Measurements from ENCODE around the gene HMOX2. TPM values are rescaled to one million over a fixed set of nuclear protein-coding genes. Genes with fewer than 3 reads are reported as not detected.
A peak's percentile ranks its signal among the peaks of the same experiment; 100 is the strongest.

Gene HMOX2
- total and polyA plus RNA-seq, 2 experiments from 2014 or later, result 68.8 to 108 TPM

- Histone ChIP-seq H3K9me3 (ENCODE audit: low read depth) (no peaks in the 10 kb centered on the region), H3K4me2 (no peak overlapping the region), H3K36me3 (replicated peaks; ENCODE audit: insufficient read depth, low read depth) (no peaks in the 10 kb centered on the region), H3K9me2 (replicated peaks; ENCODE audit: insufficient read depth) (no peaks in the 10 kb centered on the region), H3K79me2 (peaks cover 82% of the 10 kb centered on the region), H3K27ac (peak overlapping the region; percentile 31), H2AFZ (no peak overlapping the region), H3K4me1 (ENCODE audit: insufficient read depth) (peaks cover 11% of the 10 kb centered on the region), H4K20me1 (ENCODE audit: insufficient read depth, poor library complexity, severe bottlenecking) (peaks cover 11% of the 10 kb centered on the region), H3K4me3 (no peak overlapping the region), H3K27me3 (no peaks in the 10 kb centered on the region)
- TF ChIP-seq EZH2phosphoT487 (IDR thresholded peaks at IDR 0.05; ENCODE audit: low read depth, severe bottlenecking, unreplicated experiment) (no peak), EZH2 (IDR thresholded peaks at IDR 0.05; ENCODE audit: borderline replicate concordance) (no peak), CTCF (IDR thresholded peaks at IDR 0.05; ENCODE audit: poor library complexity) (no peak)
- no peak for DNase-seq (ENCODE audit: low spot score)
- WGBS (ENCODE audit: low lambda C conversion rate, missing lambda C conversion rate), result 100% methylated on average over 1 of the region's 1 CpG
Measured at GRCh38 chr16:4481963-4482362, 5.8 kb downstream of the HMOX2 start.

GRCh38 chr16:4486126-4486893 lies 10.1 kb downstream of the HMOX2 start:
- Histone ChIP-seq H3K4me2 (no peak overlapping the region), H3K9me3 (ENCODE audit: low read depth) (no peaks in the 10 kb centered on the region), H3K4me1 (ENCODE audit: insufficient read depth) (peaks cover 14% of the 10 kb centered on the region), H3K79me2 (peaks cover 62% of the 10 kb centered on the region), H3K9me2 (replicated peaks; ENCODE audit: insufficient read depth) (no peaks in the 10 kb centered on the region), H3K36me3 (replicated peaks; ENCODE audit: insufficient read depth, low read depth) (no peaks in the 10 kb centered on the region), H2AFZ (no peak overlapping the region), H3K4me3 (no peak overlapping the region), H3K27ac (peak overlapping the region; percentile 73), H3K27me3 (no peaks in the 10 kb centered on the region), H4K20me1 (ENCODE audit: insufficient read depth, poor library complexity, severe bottlenecking) (peaks cover 2% of the 10 kb centered on the region)
- TF ChIP-seq CTCF (IDR thresholded peaks at IDR 0.05; ENCODE audit: poor library complexity) (no peak), EZH2 (IDR thresholded peaks at IDR 0.05; ENCODE audit: borderline replicate concordance) (no peak), EZH2phosphoT487 (IDR thresholded peaks at IDR 0.05; ENCODE audit: low read depth, severe bottlenecking, unreplicated experiment) (no peak)
- DNase-seq (ENCODE audit: low spot score), result no peak
- 77% methylated on average over 3 of the region's 3 CpGs for WGBS (ENCODE audit: low lambda C conversion rate, missing lambda C conversion rate)

- Histone ChIP-seq H2AFZ (no peak overlapping the region), H3K79me2 (peaks cover 63% of the 10 kb centered on the region), H3K9me3 (ENCODE audit: low read depth) (no peaks in the 10 kb centered on the region), H3K4me3 (no peak overlapping the region), H3K27ac (peak overlapping the region; percentile 66), H3K4me2 (no peak overlapping the region), H3K27me3 (no peaks in the 10 kb centered on the region), H3K4me1 (ENCODE audit: insufficient read depth) (peaks cover 10% of the 10 kb centered on the region), H4K20me1 (ENCODE audit: insufficient read depth, poor library complexity, severe bottlenecking) (peaks cover 2% of the 10 kb centered on the region), H3K9me2 (replicated peaks; ENCODE audit: insufficient read depth) (no peaks in the 10 kb centered on the region), H3K36me3 (replicated peaks; ENCODE audit: insufficient read depth, low read depth) (no peaks in the 10 kb centered on the region)
- no peak for DNase-seq (ENCODE audit: low spot score)
- WGBS (ENCODE audit: low lambda C conversion rate, missing lambda C conversion rate), result 87% methylated on average over 5 of the region's 5 CpGs
- TF ChIP-seq CTCF (IDR thresholded peaks at IDR 0.05; ENCODE audit: poor library complexity) (no peak), EZH2 (IDR thresholded peaks at IDR 0.05; ENCODE audit: borderline replicate concordance) (no peak), EZH2phosphoT487 (IDR thresholded peaks at IDR 0.05; ENCODE audit: low read depth, severe bottlenecking, unreplicated experiment) (no peak)
Measured at GRCh38 chr16:4487955-4488498, 11.8 kb downstream of the HMOX2 start.
